HL-60/S4 treated with retinoic acid at 250 ng/mL for 4 days and 3 days (cell line): ENCODE measurements around the gene PIP5K1C.

Source experiments
- in situ Hi-C: fragments of 300-500 bp; cut with MboI; formaldehyde crosslinking; loops from 2 replicates; pipeline ENCODE4 v1.7.0; 2022; ENCODE audit warnings: low sequenced_read_pairs

PIP5K1C gene

DNA sequence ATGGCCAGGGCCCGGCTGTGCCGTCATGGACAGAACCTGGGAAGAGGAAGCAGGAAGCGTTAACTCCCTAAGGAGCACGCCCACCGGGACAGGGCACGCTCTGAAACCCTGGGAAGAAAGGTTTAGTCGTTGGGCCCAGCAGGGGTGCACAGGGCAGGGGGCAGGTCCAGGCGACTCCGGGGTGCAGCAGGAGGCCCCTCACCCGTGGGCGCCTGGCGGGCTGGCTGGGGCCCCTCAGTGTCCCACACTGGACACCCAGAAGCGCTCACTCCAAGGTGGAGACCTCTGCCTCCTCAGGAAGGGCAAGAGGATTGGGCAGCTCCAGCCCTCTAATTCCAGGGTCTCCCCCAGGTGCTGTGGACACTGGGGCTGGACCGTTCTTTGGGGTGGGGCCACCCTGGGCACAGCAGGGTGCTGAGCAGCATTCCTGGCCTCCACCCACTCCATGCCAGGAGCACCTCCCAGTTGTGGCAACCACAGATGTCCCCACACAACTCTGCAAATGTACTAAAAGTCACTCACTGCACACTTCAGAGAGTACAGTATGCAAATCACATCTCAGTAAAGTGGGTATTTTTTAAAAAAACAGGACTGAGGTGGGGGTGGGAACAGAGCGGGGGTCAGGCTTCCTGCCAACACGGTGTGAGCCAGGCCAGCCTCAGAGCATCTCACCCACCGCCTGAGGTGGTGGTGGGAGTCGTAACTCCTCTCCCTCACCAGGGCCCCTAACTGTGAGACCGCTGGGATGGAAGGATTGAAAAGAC is 35.2 kb downstream of the PIP5K1C start:
- in situ Hi-C loops, result no loop called here

DNA sequence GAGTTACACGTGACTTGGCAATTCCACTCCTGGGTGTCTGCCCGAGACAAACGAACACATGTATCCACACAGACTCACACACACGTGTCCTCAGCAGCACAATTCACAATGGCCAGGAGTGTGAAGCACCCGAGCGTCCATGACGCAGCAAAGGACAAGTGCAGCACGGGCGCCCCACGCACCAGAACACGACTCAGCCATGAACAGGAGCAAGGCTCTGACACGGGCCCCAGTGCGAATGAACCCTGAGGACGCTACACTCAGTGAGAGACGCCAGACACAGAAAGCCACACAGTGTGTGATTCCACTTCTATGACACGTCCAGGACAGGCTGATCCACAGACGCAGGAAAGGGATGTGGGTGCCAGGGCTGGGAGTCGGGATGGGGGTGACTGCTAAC is 36.4 kb downstream of the PIP5K1C start:
- in situ Hi-C loops, result no loop called here

DNA sequence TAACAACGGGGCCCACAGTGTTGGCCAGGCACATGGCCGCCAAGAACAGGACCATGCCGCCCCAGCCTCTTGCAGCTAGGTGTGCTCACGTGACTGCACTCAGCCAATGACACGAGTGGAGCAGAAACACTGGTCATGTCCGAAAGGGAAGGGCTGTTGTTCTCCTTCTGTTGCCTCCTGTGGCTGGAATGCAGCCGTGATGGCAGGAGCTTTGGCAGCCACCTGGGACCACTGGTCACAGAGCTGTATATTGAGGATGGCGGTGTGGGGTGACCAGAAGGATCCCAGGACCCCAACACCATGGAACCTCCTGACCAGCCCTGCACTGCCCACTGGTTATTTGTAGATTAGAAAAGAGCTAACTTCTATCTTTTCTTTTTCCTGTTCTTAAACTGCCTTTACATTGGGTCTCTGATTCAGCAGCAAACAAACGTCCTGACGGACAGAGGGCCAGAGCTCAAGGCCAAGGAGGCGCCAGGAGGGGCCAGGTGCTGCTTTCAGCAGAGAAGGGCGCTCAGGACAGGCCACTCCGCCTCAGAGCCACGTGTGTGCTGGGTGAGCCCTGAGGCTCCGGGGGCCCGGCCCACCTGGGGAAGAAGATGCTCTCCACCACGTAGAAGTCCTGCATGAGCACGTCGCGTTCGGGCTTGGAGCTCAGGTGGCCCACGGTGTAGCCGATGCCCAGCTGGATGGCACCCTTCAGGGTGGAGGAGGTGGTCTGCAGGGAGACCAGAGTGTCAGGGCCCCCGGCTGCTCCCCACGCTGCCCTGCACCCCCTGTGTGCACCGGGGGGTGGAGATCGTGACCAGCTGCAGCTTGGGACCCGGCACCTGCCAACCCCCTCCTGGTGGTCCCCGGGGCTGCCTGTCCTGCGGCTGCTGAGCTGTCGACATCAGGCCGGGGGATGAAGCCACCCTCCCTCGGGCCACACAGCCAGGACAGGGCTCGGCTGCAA is 38.7 kb downstream of the PIP5K1C start:
- in situ Hi-C loops, result no loop called here

DNA sequence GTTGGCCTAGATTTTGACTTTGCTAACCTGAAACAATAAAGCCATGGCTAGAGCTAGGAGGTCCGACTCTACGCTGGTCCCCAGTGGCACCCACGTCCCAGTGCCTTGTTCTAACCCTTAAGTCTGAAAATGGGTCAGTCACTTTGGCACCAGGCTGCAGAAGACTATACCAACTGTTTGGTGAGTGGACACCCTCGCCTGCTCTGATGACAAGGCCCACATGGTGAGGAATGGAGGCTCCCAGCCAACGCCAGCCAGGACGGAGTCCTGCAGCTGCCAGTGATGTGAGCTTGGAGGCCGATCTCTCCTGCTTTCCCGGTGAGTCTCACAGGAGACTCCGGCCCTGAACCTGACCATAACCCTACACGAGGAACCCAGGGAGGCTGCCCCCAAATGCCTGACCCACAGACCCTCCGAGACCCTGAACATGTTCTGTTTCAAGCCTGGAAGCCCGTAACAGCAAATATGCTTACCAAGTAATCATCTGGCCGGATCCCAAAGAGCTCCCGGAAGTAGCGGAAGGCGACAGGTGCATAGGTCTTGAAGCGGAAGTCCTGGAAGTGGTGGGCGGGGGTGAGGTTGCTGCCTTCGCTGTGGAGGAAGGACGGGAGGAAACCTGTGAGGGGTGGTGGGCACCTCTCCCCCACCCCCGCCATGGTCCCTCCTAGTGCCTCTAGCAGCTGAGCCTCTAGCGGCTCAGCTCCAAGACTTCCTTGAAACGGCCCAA is 39.6 kb downstream of the PIP5K1C start:
- in situ Hi-C loops, result no loop called here

DNA sequence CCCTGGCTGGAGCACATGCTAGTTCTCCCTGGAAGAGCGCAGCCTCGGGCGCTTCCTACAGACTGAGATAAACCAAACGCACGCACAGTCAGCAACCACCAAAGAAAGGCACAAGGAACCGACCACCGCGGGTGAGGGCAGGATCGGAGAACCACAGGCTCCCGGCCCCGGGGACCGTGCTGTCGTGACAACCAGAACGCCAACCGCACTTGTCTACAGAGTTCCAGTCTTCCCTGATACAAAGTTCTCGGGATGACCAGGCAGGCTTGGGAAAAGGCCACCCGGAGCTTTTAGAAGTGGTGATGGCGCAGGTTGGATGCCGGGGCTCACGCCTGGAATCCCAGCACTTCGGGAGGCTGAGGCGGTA is 40.5 kb downstream of the PIP5K1C start:
- in situ Hi-C loops, result no loop called here

DNA sequence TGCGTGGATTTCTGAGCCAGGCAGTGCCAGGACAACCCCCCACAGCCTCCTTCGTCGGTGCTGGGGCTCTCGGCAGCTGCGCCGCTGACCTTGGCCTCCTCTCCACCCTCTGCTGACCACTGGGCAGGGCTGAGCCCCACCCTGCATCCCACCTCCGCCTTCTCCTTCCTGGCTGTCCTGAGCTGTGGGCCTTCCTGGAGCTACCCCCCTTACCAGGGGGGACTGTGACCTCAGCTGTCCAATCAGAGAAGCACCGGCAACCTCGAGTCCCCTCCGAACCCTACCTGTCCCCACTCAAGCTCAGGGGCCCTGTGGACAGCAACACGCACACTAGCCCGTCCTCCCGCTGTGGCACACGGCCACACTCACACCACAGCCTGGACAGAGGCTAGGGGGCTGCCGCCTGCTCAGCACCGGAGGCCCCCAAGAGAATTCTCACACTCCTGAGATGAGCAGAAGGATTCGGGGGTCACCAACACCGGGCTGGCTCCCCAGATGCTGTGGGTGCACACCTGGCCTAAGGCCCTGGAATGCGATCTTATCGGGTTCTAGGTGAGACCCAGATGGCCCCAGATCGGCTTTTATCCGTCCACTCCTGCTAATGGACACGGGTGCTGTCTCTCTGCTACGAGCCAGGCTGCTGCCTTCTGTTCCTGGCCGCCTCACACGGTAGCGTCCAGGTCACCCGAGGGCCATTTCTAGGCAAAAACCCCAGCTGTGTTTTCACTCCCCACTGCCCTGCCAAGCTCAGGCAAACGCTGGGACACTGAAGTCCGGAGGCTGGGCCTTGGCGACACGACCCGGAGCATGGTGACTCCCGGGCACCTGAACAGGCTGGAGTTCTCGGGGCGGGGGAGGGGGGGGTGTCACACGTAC is 41.2 kb downstream of the PIP5K1C start:
- in situ Hi-C loops, result no loop called here

DNA sequence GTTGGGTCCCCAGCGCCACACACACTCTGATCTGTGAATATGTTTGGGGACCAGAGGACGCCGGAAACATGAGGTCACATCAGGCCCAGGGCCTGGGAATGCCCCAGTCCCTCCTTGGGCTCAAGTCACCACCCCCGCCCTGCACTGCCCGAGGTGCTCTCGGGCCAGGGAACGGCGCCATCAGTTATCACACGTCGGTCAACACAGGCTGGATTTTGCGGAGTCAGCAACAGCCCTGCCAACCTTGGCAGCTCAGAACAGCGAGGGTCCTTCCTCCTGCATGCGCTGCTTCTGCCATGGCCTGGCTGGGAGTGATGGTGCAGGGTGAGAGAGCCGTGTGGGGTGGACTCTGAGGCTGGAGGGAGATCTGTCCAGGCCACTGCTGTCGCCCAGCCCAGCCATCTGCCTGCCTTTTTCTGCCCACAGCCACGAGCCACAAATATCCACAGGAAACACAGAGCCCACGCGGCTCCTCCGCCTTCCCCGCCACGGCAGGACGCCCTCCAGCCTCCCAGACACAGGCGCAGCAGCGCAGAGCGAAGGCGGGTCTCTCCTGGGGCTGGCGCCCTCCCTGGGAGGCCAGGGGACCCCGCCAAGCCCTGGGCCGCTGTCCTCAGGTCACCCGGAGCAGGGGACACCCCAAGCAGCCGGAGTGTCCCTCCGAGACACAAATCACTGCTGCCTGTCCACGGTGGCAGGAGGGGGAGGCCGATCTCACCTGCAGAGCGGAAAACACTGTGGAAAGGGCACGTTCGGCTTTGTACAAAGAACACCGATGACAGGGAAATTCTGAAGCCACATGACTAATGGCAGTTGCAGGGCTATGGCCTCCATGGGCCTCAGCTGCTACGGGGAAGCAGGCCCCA is 42.0 kb downstream of the PIP5K1C start:
- in situ Hi-C loops, result no loop called here

DNA sequence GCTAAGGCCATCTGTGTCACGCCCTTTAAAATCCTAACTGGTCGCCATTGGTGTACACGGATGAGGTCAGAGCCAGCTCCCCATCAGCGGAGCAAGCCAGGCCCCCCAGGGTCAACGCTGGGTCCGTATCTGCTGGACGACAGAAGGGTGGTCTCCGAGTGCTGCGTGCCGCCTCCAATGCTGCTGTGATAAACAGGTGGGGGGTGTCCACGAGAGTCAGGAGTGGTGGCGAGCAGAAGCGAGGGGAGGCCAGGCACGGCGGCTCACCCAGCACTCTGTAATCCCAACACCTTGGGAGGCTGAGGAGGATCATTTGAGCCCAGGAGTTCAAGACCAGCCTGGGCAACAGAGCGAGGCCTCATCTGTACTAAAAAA is 42.9 kb downstream of the PIP5K1C start:
- in situ Hi-C loops, result no loop called here

DNA sequence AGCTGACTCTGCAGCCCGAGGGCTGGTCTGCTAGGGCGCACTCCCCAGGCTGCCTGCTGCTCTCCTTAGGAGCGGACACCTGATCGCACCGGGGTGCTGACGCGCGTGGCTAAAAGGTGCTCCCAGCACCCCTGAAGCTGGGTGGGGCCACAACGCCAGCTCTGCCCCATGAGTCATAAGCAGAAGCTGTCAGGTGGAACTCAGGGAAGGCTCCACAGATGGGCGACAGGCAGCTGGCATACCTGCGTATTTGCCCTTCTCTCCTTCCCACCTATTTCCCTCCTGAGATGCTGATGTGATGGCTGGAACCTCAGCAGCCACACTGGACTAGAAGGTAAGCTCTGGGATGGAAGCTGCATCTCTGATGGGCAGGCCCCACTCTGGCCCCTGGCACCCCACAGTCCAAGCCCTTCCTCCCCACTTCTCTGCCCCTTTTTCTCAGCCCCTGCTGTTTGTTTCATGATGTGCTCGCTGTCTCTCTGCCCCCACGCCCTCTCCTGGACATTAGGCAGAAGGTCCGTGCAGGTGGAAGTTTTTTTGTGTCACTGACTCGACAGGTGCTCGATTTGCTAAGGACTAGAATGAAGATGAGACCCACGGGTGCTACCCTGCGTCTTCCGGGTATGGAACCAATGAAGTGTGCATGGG is 43.4 kb downstream of the PIP5K1C start:
- in situ Hi-C loops, result no loop called here

DNA sequence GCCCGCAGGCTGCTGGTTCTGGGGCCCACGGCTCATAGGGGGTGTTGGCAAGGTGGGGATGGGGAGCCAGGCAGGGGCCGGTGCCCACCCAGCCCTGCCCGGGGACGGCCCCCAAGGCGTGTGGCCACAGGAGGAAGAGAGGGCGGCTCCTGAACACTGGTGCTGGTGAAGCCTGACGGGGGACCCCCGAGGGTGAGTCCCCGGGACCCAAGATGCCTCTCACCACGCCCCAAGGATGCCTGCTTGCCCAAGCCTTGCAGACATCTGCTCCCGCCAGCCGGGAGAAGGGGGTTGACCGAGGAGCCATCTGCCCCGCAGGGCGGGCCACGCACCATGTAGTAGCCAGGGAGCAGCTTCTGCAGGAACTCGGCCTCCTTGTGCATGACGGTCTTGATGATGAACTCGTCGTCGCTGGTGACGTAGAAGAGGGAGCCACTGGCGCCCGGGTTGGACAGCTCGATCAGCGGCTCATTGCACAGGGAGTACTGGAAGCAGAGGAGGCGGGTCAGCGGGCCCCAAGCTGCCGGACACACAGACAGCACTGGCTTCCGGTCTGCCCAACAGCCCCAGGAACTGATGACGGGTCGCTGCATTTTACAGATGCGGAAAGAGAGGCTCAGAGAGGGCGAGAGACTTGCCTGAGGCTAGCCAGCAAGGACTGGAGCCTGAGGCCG is 44.1 kb downstream of the PIP5K1C start:
- in situ Hi-C loops, result no loop called here

DNA sequence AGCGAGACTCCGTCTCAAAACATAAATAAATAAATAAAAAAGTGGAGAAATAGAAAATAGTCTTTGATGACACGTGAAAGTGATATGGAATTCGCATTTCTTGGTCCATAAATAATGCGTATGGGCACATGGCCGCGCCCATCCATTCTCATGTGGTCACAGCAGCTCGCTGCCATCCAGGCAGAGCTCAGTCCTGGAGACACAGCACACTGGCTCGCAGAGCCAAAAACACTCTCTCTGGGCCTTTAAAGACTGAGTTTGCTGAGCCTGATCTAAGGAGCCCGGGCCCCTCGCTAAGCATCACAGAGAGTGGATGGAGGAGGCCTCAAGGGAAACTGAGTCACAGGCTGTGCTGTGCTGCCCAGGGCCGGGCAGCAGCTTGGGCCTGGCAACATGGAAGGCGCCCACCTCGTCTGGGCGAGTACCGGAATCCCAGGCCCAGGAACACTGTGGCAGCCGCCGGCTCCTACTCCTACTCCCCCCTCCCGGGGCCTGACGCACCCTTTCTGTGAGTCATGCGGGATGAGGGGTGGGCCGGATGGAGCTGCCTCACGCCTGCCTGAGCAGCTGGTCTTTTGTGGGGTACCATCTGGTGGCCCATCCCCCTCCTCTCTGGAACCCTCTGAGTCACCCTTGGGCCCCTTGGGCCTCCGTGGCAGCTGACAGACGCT is 44.7 kb downstream of the PIP5K1C start:
- in situ Hi-C loops, result no loop called here

DNA sequence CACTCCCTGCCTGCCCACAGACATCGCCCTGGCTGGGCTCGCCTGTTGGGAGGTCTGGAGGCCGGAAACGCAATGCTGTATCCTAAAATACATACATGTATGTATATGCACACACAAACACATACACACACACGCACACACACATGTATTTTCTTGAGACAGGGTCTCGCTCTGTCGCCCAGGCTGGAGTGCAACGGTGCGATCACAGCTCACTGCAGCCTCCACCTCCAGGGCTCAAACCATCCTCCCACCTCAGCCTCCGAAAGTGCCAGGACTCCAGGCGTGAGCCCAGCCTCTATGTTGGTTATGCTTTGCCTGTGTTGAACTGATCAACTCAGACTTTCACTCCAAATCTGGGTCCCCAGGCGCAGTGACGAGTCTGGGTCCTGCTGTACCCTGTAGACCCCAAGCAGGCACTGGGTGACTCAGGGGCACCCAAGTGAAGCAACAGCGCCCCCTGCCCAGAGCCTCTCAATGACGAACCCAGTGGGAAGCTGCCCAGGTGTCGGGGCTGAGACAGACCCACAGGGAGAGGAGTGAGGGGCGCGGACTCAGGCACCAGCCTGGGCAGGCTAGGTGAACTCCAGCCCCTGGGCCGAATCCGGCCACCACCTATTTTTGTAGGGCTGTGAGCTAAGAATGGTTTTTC is 46.3 kb downstream of the PIP5K1C start:
- in situ Hi-C loops, result no loop called here

DNA sequence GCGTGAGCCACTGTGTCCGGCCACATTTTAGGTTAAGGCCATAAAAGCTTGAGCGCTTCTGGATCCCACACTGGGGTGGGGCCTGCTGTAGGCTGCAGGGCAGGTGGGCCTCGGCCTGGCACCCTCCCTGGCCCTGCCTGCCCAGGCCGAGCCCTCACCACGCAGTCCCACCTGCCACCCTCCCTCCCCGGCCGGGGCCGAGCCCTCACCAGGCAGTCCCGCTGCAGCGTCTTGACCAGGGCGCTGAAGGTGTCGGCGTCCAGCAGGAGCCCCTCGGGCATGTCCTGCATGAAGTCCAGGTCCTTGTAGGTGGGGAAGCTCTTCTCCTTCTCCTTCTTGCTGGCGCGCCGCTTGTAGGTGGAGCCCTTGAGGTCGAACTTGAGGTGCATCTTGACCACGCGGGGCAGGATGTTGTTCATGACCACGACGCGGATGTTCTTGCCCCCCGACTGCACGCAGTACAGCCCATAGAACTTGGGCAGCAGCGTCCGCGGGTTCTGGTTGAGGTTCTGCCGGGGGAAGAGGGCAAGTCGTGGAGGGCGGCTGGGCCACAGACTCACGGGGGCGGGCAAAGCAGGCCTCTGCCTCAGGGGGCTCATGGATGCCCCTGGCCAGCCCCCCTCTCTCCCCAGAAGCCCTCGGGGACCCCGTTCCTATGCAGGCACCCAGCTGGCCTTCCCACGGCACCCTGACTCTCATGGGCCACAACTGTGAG is 47.0 kb downstream of the PIP5K1C start:
- in situ Hi-C loops, result no loop called here

DNA sequence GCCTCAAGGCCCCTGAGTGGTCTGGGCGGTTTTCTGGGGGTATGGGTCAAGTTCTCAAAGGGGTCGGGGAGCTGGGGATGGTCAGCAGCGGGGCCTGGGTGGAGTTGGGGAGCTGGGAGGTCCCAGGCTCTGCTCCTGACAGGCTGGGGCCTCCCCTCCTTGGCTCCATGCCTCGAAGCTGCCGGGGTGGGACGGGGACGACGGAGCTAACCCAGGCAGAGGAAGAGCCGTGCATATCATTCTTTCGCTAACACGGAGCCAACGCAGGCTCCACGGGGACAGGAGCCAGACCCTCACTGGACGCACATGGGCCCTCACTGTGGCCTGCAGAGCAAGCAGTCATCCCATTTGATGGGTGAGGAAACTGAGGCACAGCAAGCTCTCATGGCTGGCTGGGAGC is 47.8 kb downstream of the PIP5K1C start:
- in situ Hi-C loops, result no loop called here

DNA sequence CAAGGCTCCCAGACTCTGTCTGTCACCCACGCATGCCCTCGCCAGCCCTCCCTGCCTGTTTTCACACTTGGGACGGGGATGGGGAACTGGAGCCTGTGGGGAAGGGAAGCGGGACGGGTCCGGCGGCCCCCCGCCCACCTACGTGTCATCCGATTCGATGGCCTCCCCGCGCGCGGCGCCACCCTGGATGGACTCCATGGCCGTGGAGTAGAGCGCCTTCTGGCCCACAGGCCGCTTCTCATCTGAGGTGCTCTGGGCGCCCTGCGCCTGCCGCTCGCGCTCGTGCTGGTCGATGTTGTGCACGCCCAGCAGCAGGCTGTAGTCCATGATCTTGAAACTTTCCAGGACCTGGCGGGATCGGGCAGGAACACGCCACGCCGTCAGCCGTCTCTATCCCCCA is 48.6 kb downstream of the PIP5K1C start:
- in situ Hi-C loops, result no loop called here

DNA sequence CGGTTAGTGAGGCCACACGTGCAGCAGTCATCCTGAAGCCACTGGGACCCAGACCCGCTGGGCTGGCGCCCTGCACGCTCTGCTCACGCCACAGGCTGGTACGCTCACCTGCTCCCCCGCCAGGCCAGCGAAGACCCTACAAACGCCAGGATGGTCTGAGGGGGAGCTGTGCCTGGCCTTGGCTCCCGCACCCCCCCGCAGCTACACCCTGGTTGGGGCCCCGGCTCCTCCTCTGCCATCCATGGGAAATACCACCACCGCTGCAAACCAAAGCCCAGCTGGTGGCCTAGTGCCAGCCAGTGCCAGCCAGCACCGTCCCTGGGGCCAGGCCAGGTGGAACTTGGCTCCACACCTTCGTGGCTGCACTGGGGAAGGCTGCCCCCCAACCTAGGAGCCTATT is 50.4 kb downstream of the PIP5K1C start:
- in situ Hi-C loops, result no loop called here
